HG03520 (cell line): ENCODE measurements around the gene CPNE4.
A peak's percentile ranks its signal among the peaks of the same experiment; 100 is the strongest.

ENCODE experiments used
- ATAC-seq: cut with Tn5 transposase; IDR thresholded peaks from one replicate; pipeline ENCODE4 v1.9.1; 2021; ENCODE audit warnings: mild to moderate bottlenecking, moderate library complexity; ENCODE audit not compliant: unreplicated experiment

Gene CPNE4

GRCh38 chr3:131708241-131708640 is 326.6 kb downstream of the CPNE4 start:
- ATAC-seq: no peak

- peak; percentile 91 for ATAC-seq
Measured at GRCh38 chr3:131705558-131706051, 329.2 kb downstream of the CPNE4 start.

- no peak for ATAC-seq
Measured at GRCh38 chr3:131705099-131705498, 329.7 kb downstream of the CPNE4 start.

GRCh38 chr3:131704098-131704497 is 330.7 kb downstream of the CPNE4 start:
- ATAC-seq: no peak

- no peak for ATAC-seq
Measured at GRCh38 chr3:131702146-131702545, 332.7 kb downstream of the CPNE4 start.

- ATAC-seq: no peak
Measured at GRCh38 chr3:131701153-131701770, 333.6 kb downstream of the CPNE4 start.

GRCh38 chr3:131699001-131699400 is 335.8 kb downstream of the CPNE4 start:
- no peak for ATAC-seq

GRCh38 chr3:131694376-131694775 is 340.4 kb downstream of the CPNE4 start:
- ATAC-seq: no peak

- ATAC-seq: no peak
Measured at GRCh38 chr3:131692356-131692755, 342.5 kb downstream of the CPNE4 start.

GRCh38 chr3:131690800-131691199 is 344.0 kb downstream of the CPNE4 start:
- ATAC-seq: no peak

- ATAC-seq: no peak
Measured at GRCh38 chr3:131688370-131688769, 346.4 kb downstream of the CPNE4 start.

- no peak for ATAC-seq
Measured at GRCh38 chr3:131669600-131669999, 365.2 kb downstream of the CPNE4 start.

GRCh38 chr3:131658771-131659170 is 376.0 kb downstream of the CPNE4 start:
- ATAC-seq: no peak

- no peak for ATAC-seq
Measured at GRCh38 chr3:131658115-131658514, 376.7 kb downstream of the CPNE4 start.

- no peak for ATAC-seq
Measured at GRCh38 chr3:131655070-131655690, 379.6 kb downstream of the CPNE4 start.

GRCh38 chr3:131645638-131646037 is 389.2 kb downstream of the CPNE4 start:
- no peak for ATAC-seq

- no peak for ATAC-seq
Measured at GRCh38 chr3:131636266-131636775, 398.5 kb downstream of the CPNE4 start.

GRCh38 chr3:131630807-131631206 is 404.0 kb downstream of the CPNE4 start:
- no peak for ATAC-seq

- peak; percentile 99 for ATAC-seq
Measured at GRCh38 chr3:131630097-131630496, 404.7 kb downstream of the CPNE4 start.

- ATAC-seq: no peak
Measured at GRCh38 chr3:131623431-131623830, 411.4 kb downstream of the CPNE4 start.

GRCh38 chr3:131622726-131623125 is 412.1 kb downstream of the CPNE4 start:
- no peak for ATAC-seq

- ATAC-seq: no peak
Measured at GRCh38 chr3:131620977-131621376, 413.8 kb downstream of the CPNE4 start.
